HepG2 (cell line): ENCODE data around the gene GDPGP1. TPM values are rescaled to one million over a fixed set of nuclear protein-coding genes. Genes with fewer than 3 reads are reported as not detected.
A peak's percentile ranks its signal among the peaks of the same experiment; 100 is the strongest.

ENCODE experiments used
- ATAC-seq: fragments of 200-7000 bp; cut with Tn5 transposase; 3 replicates; pipeline ENCODE4 v1.9.1; 2020; ENCODE audit warnings: mild to moderate bottlenecking, moderate library complexity
- BruUV-seq: library from RNA; stranded (reverse); fragments of 400-500 nt; replicated peaks from 2 replicates; lab custom pipeline; 2021; lab: Mats Ljungman, UMichigan
- CTCF ChIA-PET: fragments of 300-600 bp; formaldehyde crosslinking; extraction: SDS; loops from one replicate; lab custom pipeline; 2021; ENCODE audit warnings: low total read pairs, inconsistent platforms, low intra/inter-chr PET ratio; lab: Yijun Ruan, JAX
- POLR2A ChIA-PET: fragments of 350-600 bp; sonication (Branson Sonifier 250); formaldehyde crosslinking; loops from one replicate; lab custom pipeline; 2020; ENCODE audit warnings: antibody characterized with exemption, inconsistent platforms; lab: Yijun Ruan, JAX
- DNase-seq: peaks from one replicate; pipeline ENCODE4 v3.0.0-alpha.2; 2015; ENCODE audit warnings: low spot score
- FAIRE-seq: peaks from 3 replicates; lab custom pipeline; 2011; peaks lifted over from hg19 to GRCh38; lab: Jason Lieb, UNC
- H2AFZ ChIP-seq: one replicate; pipeline ENCODE4 v1.6.1; 2011; ENCODE audit warnings: low read length, inconsistent platforms
- H3K27ac ChIP-seq: fragments of 300-600 bp; 3 replicates; pipeline ENCODE4 v1.8.0; 2011; ENCODE audit warnings: mixed run types, mild to moderate bottlenecking, mixed read lengths, low read length, inconsistent platforms; ENCODE audit not compliant: insufficient read depth; ENCODE audit errors: extremely low read length
- H3K27me3 ChIP-seq, 2 experiments: fragments of 200-600 bp in 1 of 2; 2 replicates in 1 of 2; 3 replicates in 1 of 2; pipeline versions ENCODE4 v1.6.0 to v1.8.0; 2011; ENCODE audit warnings: low read length in 2 of 2, mild to moderate bottlenecking in 2 of 2, moderate library complexity in 2 of 2, inconsistent platforms in 1 of 2; ENCODE audit not compliant: insufficient read depth in 2 of 2, control insufficient read depth in 1 of 2
- H3K36me3 ChIP-seq, 2 experiments: fragments of 200-600 bp in 1 of 2; replicated peaks in 1 of 2; 2 replicates in 1 of 2; 3 replicates in 1 of 2; pipeline versions ENCODE4 v1.5.1 to v1.8.0; 2011; ENCODE audit warnings: low read length in 2 of 2, inconsistent platforms in 1 of 2; ENCODE audit not compliant: insufficient read depth in 2 of 2, control insufficient read depth in 1 of 2
- H3K4me1 ChIP-seq: 2 replicates; pipeline ENCODE4 v1.5.1; 2012; ENCODE audit warnings: low read length, inconsistent platforms; ENCODE audit not compliant: insufficient read depth
- H3K4me2 ChIP-seq: 2 replicates; pipeline ENCODE4 v1.6.0; 2011; ENCODE audit warnings: low read depth, low read length, inconsistent platforms
- H3K4me3 ChIP-seq, 3 experiments: fragments of 200-600 bp in 1 of 3; sonication (generic), shearing (Covaris generic) in 1 of 3; replicated peaks in 1 of 3; 2 replicates each; pipeline ENCODE4 v1.5.1; 2011 to 2016; ENCODE audit warnings: low read length in 3 of 3, inconsistent platforms in 2 of 3, low read depth in 2 of 3, mild to moderate bottlenecking in 2 of 3, control low read depth in 1 of 3, mixed read lengths in 1 of 3; ENCODE audit not compliant: insufficient read depth in 1 of 3
- H3K79me2 ChIP-seq: one replicate; pipeline ENCODE4 v1.6.1; 2011; ENCODE audit warnings: low read length, inconsistent platforms; ENCODE audit not compliant: insufficient read depth
- H3K9ac ChIP-seq: 2 replicates; pipeline ENCODE4 v1.6.0; 2011; ENCODE audit warnings: mild to moderate bottlenecking, low read depth, low read length, inconsistent platforms; ENCODE audit not compliant: insufficient read depth
- H3K9me3 ChIP-seq: 2 replicates; pipeline ENCODE4 v1.5.1; 2012; ENCODE audit warnings: mild to moderate bottlenecking, low read length
- H4K20me1 ChIP-seq: 2 replicates; pipeline ENCODE4 v1.6.0; 2011; ENCODE audit warnings: inconsistent platforms, mild to moderate bottlenecking, low read length, moderate library complexity; ENCODE audit not compliant: insufficient read depth
- DRAP1 ChIP-seq: IDR thresholded peaks from 2 replicates; pipeline ENCODE4 v1.6.1; 2016; ENCODE audit warnings: missing genetic modification reagents, missing compliant biosample characterization
- HDAC1 ChIP-seq: sonication (generic); formaldehyde crosslinking; IDR thresholded peaks from 2 replicates; pipeline ENCODE4 v1.5.1; 2020; ENCODE audit warnings: mild to moderate bottlenecking, missing genetic modification reagents
- HNRNPL ChIP-seq: fragments of 200-400 bp; formaldehyde crosslinking; IDR thresholded peaks from 2 replicates; pipeline ENCODE4 v1.6.1; 2017; ENCODE audit warnings: mild to moderate bottlenecking, low read depth, low read length
- KAT7 ChIP-seq: IDR thresholded peaks from 2 replicates; pipeline ENCODE4 v1.6.1; 2018; ENCODE audit warnings: borderline replicate concordance, missing compliant biosample characterization
- MED8 ChIP-seq: sonication (generic); formaldehyde crosslinking; IDR thresholded peaks from 2 replicates; pipeline ENCODE4 v1.8.1; 2023; ENCODE audit warnings: mild to moderate bottlenecking, missing genetic modification reagents; ENCODE audit not compliant: insufficient replicate concordance
- MYPOP ChIP-seq: sonication (generic); formaldehyde crosslinking; IDR thresholded peaks from 2 replicates; pipeline ENCODE4 v1.8.1; 2023; ENCODE audit warnings: mild to moderate bottlenecking, moderate library complexity, missing genetic modification reagents
- NCOA2 ChIP-seq: sonication (generic); formaldehyde crosslinking; IDR thresholded peaks from 2 replicates; pipeline ENCODE4 v1.8.0; 2022; ENCODE audit warnings: inconsistent platforms
- ZNF329 ChIP-seq: sonication (generic); formaldehyde crosslinking; IDR thresholded peaks from 2 replicates; pipeline ENCODE4 v1.9.0; 2021; ENCODE audit warnings: low read depth, mild to moderate bottlenecking, missing genetic modification reagents
- ZNF362 ChIP-seq: sonication (generic); formaldehyde crosslinking; IDR thresholded peaks from 2 replicates; pipeline ENCODE4 v1.4.0; 2020; ENCODE audit warnings: missing genetic modification reagents, mild to moderate bottlenecking, borderline replicate concordance
- ZNF777 ChIP-seq: sonication (generic); formaldehyde crosslinking; IDR thresholded peaks from 2 replicates; pipeline ENCODE4 v1.4.0; 2020; ENCODE audit warnings: missing genetic modification reagents
- WGBS: methylation state at CpG from one replicate; pipeline ENCODE4 v1.1.6; 2017; ENCODE audit warnings: low lambda C conversion rate; 5-methylcytosine and 5-hydroxymethylcytosine counted together
- in situ Hi-C: cut with HindIII; loops from 2 replicates; pipeline ENCODE4 v1.10.0; 2017; ENCODE audit warnings: low pct_unique_long_range_greater_than_20kb; ENCODE audit not compliant: extremely low pct_ligation_motif_present
- intact Hi-C: fragments of 100-400 bp; cut with micrococcal nuclease; formaldehyde crosslinking; loops from one replicate; pipeline ENCODE4 v1.10.0; 2022; ENCODE audit not compliant: unreplicated experiment
- polyA plus RNA-seq, 8 experiments: library from polyadenylated mRNA; depleted of rRNA in 3 of 8; stranded (reverse) in 7 of 8; unstranded in 1 of 8; fragments of >200 nt; fragmentation: Illumina TruSeq in 4 of 8; extraction: Trizol in 4 of 8; gene quantifications; 2 replicates each; pipeline versions ENCODE4 v1.2.1 to v1.2.3, GENCODE V29; 2011 to 2016; ENCODE audit warnings: low read depth in 4 of 8, missing spikeins in 1 of 8, mixed read lengths in 1 of 8; ENCODE audit not compliant: insufficient read depth in 1 of 8
- total RNA-seq, 5 experiments: library from RNA; depleted of rRNA; stranded (reverse); fragments of >200 nt; fragmentation: Illumina TruSeq; extraction: Trizol; gene quantifications; 2 replicates each; pipeline ENCODE4 v1.2.3, GENCODE V29; 2016; ENCODE audit warnings: low read depth in 1 of 5
- TF ChIP-seq, protein P1 (sequence below): sonication (generic); formaldehyde crosslinking; IDR thresholded peaks from 2 replicates; pipeline ENCODE4; 2020; ENCODE audit warnings: missing genetic modification reagents, mild to moderate bottlenecking, borderline replicate concordance
- TF ChIP-seq, protein P2 (sequence below): sonication (generic); formaldehyde crosslinking; IDR thresholded peaks from 2 replicates; pipeline ENCODE4 v1.8.0; 2022; ENCODE audit warnings: mild to moderate bottlenecking, missing genetic modification reagents, moderate library complexity

GDPGP1 gene
- total and polyA plus RNA-seq, 2 of the 13 experiments (the other 11 are each of a cell fraction or from before 2014, with no cell fraction given), result 1.5 to 4.3 TPM

DNA sequence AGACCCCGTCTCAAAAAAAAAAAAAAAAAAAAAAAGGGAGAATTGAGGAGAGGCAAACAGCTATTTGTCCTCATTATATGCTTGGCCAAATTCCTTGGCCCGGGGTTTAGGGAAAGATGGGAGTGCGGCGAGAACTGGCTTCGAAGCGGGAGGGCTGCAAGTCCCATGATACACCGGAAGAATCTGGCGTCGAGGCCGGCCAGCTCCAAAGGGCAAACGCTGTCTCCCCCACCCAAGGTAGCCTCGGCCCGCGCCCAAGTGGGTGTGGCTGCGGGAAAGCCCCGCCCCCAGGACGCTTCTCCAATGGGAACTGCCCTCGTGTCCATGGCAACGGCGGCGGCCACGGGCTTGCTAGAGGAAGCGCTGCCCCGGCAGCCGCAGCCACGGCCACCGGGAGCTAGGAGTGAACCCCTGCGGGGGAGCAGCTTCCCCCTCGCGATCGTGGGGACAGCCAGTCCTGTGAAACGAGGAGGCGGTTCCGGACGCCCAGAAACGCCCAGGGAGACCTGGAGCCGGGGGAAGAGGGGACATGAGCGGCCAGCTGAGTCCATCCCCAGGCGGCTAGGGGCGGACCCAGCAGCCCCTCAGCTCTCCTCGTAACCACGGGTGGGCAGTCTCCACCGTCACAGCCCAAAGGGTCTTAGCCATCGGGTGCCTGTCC lies 15.3 kb downstream of the GDPGP1 start, which contains the start of gene TTLL13:
Gene TTLL13 (plus strand): TSS at position 354 of the 661 bp plus-strand sequence. CDS start 1,075 bp downstream, outside the sequence.
- peak within 1 kb of the TSS; percentile 97 for H3K4me2 ChIP-seq
- peak; percentile 47; the same call in 1 of the 2 replicates for TF ChIP-seq ZNF329 (CRISPR knock-in tag)
- peak; percentile 76 for TF ChIP-seq ZNF777 (CRISPR knock-in tag)
- TF ChIP-seq, protein P1, sequence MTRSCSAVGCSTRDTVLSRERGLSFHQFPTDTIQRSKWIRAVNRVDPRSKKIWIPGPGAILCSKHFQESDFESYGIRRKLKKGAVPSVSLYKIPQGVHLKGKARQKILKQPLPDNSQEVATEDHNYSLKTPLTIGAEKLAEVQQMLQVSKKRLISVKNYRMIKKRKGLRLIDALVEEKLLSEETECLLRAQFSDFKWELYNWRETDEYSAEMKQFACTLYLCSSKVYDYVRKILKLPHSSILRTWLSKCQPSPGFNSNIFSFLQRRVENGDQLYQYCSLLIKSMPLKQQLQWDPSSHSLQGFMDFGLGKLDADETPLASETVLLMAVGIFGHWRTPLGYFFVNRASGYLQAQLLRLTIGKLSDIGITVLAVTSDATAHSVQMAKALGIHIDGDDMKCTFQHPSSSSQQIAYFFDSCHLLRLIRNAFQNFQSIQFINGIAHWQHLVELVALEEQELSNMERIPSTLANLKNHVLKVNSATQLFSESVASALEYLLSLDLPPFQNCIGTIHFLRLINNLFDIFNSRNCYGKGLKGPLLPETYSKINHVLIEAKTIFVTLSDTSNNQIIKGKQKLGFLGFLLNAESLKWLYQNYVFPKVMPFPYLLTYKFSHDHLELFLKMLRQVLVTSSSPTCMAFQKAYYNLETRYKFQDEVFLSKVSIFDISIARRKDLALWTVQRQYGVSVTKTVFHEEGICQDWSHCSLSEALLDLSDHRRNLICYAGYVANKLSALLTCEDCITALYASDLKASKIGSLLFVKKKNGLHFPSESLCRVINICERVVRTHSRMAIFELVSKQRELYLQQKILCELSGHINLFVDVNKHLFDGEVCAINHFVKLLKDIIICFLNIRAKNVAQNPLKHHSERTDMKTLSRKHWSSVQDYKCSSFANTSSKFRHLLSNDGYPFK (CRISPR knock-in tag), result peak; percentile 69; the same call in 1 of the 2 replicates
- TF ChIP-seq MED8, result peak; percentile 51
- TF ChIP-seq DRAP1, result peak; percentile 75
- 0 out of 2 replicates have a peak, but pooled peaks have one; percentile 57 for TF ChIP-seq ZNF362
- TF ChIP-seq NCOA2, result 0 out of 2 replicates have a peak, but pooled peaks have one; percentile 33
- peak; percentile 57; the same call in 1 of the 2 replicates for TF ChIP-seq KAT7 (CRISPR knock-in tag)
- peak; percentile 74; the same call in 1 of the 2 replicates for TF ChIP-seq MYPOP
- TF ChIP-seq, protein P2, sequence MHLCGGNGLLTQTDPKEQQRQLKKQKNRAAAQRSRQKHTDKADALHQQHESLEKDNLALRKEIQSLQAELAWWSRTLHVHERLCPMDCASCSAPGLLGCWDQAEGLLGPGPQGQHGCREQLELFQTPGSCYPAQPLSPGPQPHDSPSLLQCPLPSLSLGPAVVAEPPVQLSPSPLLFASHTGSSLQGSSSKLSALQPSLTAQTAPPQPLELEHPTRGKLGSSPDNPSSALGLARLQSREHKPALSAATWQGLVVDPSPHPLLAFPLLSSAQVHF (CRISPR knock-in tag), result 0 out of 2 replicates have a peak, but pooled peaks have one; percentile 17
- peak; percentile 73 for TF ChIP-seq HDAC1 (CRISPR knock-in tag)
- TF ChIP-seq HNRNPL, result 0 out of 2 replicates have a peak, but pooled peaks have one; percentile 18

More for the DNA sequence above, 15.3 kb downstream of the GDPGP1 start, which contains the start of gene TTLL13:
- peak; percentile 94 for ATAC-seq
- Histone ChIP-seq H3K4me3 (peak within 1 kb of the TSS; percentile 62 to 79 (median 73); a peak in 5 of 6 replicates), H4K20me1 (no peaks in the 10 kb centered on the region), H2AFZ (no peak within 1 kb of the TSS), H3K27me3 (no peaks in the 10 kb centered on the region), H3K4me1 (peaks cover 56% of the 10 kb centered on the region), H3K9me3 (no peaks in the 10 kb centered on the region), H3K79me2 (no peaks in the 10 kb centered on the region), H3K27ac (peak within 1 kb of the TSS; percentile 60), H3K9ac (peak within 1 kb of the TSS; percentile 57), H3K36me3 (no peaks in the 10 kb centered on the region)
- peak; percentile 89 for DNase-seq
- POLR2A ChIA-PET, result interaction anchor here (0.6 to 3.5 kb wide), 16 partner anchors 9 to 241 kb away, joined by 3 to 50 read pairs (median 4); partner anchors contain the start of genes CIB1, GDPGP1, IQGAP1 and NGRN
- CTCF ChIA-PET, result no interaction called here
- FAIRE-seq, result peak; percentile 52
- no TSS peak for BruUV-seq
- in situ Hi-C loops (no loop called here), intact Hi-C loops (loop anchor here (1.0 to 2.0 kb wide), 2 partner anchors 15 kb away; partner anchors contain the start of genes GDPGP1 and NGRN)
- 3% methylated on average over 13 of the region's 44 CpGs for WGBS
